ENCODE measurements around the gene SLC22A14.

- no peak for TF ChIP-seq POLR2A (IDR thresholded peaks at IDR 0.05)
- TF ChIP-seq CTCF (IDR thresholded peaks at IDR 0.05) = no peak
Observed at GRCh38 chr3:38317192-38317759, 35.2 kb downstream of the SLC22A14 start.

All from Peyer's patch (tissue), 4 donors.